Upper lobe of left lung (tissue), 4 donors: ENCODE measurements around the gene CRYBG1.

Experiments used
- CTCF ChIP-seq, 6 experiments: fragments of 450-650 bp in 4 of 6; fragments of 200-600 bp in 2 of 6; sonication (generic) in 2 of 6; IDR thresholded peaks; one replicate each; pipeline ENCODE4 v1.5.1; 2016 to 2019; ENCODE audit warnings: antibody characterized with exemption in 6 of 6
- EP300 ChIP-seq, 4 donors: sonication (generic); formaldehyde crosslinking; IDR thresholded peaks; one replicate each; pipeline ENCODE4 v1.5.1; 2017; ENCODE audit warnings: antibody characterized with exemption in 4 of 4, control low read depth in 2 of 4
- POLR2A ChIP-seq, 4 donors: fragments of 450-650 bp; IDR thresholded peaks; one replicate each; pipeline ENCODE4 v1.5.1; 2016 to 2017; ENCODE audit warnings: antibody characterized with exemption in 4 of 4, mild to moderate bottlenecking in 2 of 4
- POLR2AphosphoS5 ChIP-seq, 2 donors: sonication (generic); formaldehyde crosslinking; IDR thresholded peaks; one replicate each; pipeline ENCODE4 v1.5.1; 2017; ENCODE audit warnings: antibody characterized with exemption in 2 of 2

- TF ChIP-seq POLR2A (IDR thresholded peaks at IDR 0.05) (no peak), CTCF (IDR thresholded peaks at IDR 0.05) (no peak), POLR2AphosphoS5 (IDR thresholded peaks at IDR 0.05) (no peak), EP300 (IDR thresholded peaks at IDR 0.05) (no peak)
Measured at GRCh38 chr6:106431405-106431804, 70.9 kb downstream of the CRYBG1 start.
